Measurements from ENCODE around the gene MPP3.

GRCh38 chr17:43800736-43801135 is 32.2 kb downstream of the MPP3 start:
- no peak for TF ChIP-seq CTCF (IDR thresholded peaks at IDR 0.05; ENCODE audit: low read depth, low read length, poor library complexity, severe bottlenecking)
- no peak for TF ChIP-seq EZH2phosphoT487 (IDR thresholded peaks at IDR 0.05; ENCODE audit: borderline replicate concordance, low read length)

Data from DOHH2 (cell line).